ENCODE data around the gene LILRA2. TPM values are rescaled to one million over a fixed set of nuclear protein-coding genes. Genes with fewer than 3 reads are reported as not detected.

The LILRA2 gene
- total RNA-seq, 1 donor from 2014 or later, result not detected

DNA sequence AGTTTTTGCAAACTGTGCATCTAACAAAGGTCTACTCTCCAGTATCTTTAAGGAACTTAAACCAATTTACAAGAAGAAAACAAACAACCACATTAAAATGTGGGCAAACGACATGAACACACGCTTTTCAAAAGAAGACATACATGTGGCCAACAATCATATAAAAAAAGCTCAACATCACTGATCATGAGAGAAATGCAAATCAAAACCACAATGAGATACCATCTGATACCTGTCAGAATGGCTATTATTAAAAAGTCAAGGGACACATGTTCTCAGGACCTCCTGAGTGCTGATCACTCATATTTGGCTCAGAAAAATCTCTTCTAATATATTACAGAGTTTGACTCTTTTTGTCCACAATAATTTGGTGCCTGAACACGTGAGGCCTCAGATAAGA lies 42.5 kb downstream of the LILRA2 start:
- H3K36me3 ChIP-seq, result peaks cover 5% of the 10 kb centered on the region
- no peak overlapping the region for H3K4me3 ChIP-seq
- peaks cover 35% of the 10 kb centered on the region for H3K9me3 ChIP-seq (ENCODE audit: low read depth)
- Mint-ChIP-seq H3K4me1 (no peaks in the 10 kb centered on the region), H3K27me3 (ENCODE audit: insufficient read depth, low read depth) (peaks cover 3% of the 10 kb centered on the region), H3K4me3 (no peak overlapping the region), H3K9me3 (peaks cover 30% of the 10 kb centered on the region), H3K36me3 (no peaks in the 10 kb centered on the region), H3K27ac (no peak overlapping the region)
- no peak overlapping the region for H2AFZ ChIP-seq (replicated peaks)
- H3K4me2 ChIP-seq, result no peak overlapping the region
- H3K4me1 ChIP-seq, result no peaks in the 10 kb centered on the region
- H3F3A ChIP-seq (ENCODE audit: low read depth), result no peaks in the 10 kb centered on the region
- H3K27me3 ChIP-seq, result no peaks in the 10 kb centered on the region
- H4K20me1 ChIP-seq (ENCODE audit: low read depth), result no peaks in the 10 kb centered on the region
- DNase-seq (ENCODE audit: low spot score), result no peak
- TF ChIP-seq, protein P1, sequence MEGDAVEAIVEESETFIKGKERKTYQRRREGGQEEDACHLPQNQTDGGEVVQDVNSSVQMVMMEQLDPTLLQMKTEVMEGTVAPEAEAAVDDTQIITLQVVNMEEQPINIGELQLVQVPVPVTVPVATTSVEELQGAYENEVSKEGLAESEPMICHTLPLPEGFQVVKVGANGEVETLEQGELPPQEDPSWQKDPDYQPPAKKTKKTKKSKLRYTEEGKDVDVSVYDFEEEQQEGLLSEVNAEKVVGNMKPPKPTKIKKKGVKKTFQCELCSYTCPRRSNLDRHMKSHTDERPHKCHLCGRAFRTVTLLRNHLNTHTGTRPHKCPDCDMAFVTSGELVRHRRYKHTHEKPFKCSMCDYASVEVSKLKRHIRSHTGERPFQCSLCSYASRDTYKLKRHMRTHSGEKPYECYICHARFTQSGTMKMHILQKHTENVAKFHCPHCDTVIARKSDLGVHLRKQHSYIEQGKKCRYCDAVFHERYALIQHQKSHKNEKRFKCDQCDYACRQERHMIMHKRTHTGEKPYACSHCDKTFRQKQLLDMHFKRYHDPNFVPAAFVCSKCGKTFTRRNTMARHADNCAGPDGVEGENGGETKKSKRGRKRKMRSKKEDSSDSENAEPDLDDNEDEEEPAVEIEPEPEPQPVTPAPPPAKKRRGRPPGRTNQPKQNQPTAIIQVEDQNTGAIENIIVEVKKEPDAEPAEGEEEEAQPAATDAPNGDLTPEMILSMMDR (IDR thresholded peaks at IDR 0.05), result no peak
- TF ChIP-seq EZH2phosphoT487 (IDR thresholded peaks at IDR 0.05) (no peak), EZH2 (IDR thresholded peaks at IDR 0.05) (no peak)
- no peak overlapping the region for H3K9ac ChIP-seq
- H3K27ac ChIP-seq, result no peak overlapping the region
- no peaks in the 10 kb centered on the region for H3K79me2 ChIP-seq (ENCODE audit: low read depth)

DNA sequence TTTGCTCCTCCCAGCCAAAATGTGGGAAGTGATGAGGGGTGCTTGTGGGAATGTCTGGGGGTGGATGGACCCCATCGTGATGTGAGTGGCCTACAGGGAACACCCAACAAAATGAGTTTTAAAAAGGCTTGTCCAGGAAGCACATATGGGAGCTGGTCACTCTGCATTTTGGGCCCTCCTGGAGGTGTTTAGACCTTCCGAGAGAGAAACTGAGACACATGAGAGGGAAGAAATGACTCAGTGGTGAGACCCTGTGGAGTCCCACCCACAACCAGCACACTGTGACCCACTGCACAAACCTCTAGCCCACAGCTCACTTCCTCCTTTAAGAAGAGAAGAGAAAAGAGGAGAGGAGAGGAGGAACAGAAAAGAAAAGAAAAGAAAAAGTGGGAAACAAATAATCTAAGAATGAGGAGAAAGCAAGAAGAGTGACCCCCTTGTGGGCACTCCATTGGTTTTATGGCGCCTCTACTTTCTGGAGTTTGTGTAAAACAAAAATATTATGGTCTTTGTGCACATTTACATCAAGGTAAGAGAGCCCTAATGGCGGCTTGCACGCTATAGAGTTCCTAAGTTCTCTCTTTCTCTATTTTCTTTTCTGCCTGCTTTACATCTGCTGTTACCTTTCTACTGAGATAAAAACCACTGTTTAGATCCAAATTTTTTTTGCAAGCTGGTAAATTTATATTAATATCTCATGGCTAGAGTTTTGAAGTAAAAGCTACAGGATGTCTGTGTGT lies 43.4 kb downstream of the LILRA2 start:
- Histone ChIP-seq H2AFZ (replicated peaks) (no peak overlapping the region), H3K9me3 (ENCODE audit: low read depth) (peaks cover 35% of the 10 kb centered on the region), H3F3A (ENCODE audit: low read depth) (no peaks in the 10 kb centered on the region), H3K9ac (no peak overlapping the region), H3K4me1 (no peaks in the 10 kb centered on the region), H3K27me3 (no peaks in the 10 kb centered on the region), H3K79me2 (ENCODE audit: low read depth) (no peaks in the 10 kb centered on the region), H3K27ac (no peak overlapping the region), H3K36me3 (peaks cover 5% of the 10 kb centered on the region), H3K4me2 (no peak overlapping the region), H3K4me3 (no peak overlapping the region), H4K20me1 (ENCODE audit: low read depth) (no peaks in the 10 kb centered on the region)
- no peak overlapping the region for H3K4me3 Mint-ChIP-seq
- TF ChIP-seq EZH2 (IDR thresholded peaks at IDR 0.05), result no peak
- TF ChIP-seq EZH2phosphoT487 (IDR thresholded peaks at IDR 0.05), result no peak
- TF ChIP-seq, protein P1 (IDR thresholded peaks at IDR 0.05), result no peak
- DNase-seq (ENCODE audit: low spot score), result no peak
- H3K4me1 Mint-ChIP-seq, result no peaks in the 10 kb centered on the region
- H3K27ac Mint-ChIP-seq, result no peak overlapping the region
- peaks cover 3% of the 10 kb centered on the region for H3K27me3 Mint-ChIP-seq (ENCODE audit: insufficient read depth, low read depth)
- H3K36me3 Mint-ChIP-seq, result no peaks in the 10 kb centered on the region
- H3K9me3 Mint-ChIP-seq, result peaks cover 30% of the 10 kb centered on the region

DNA sequence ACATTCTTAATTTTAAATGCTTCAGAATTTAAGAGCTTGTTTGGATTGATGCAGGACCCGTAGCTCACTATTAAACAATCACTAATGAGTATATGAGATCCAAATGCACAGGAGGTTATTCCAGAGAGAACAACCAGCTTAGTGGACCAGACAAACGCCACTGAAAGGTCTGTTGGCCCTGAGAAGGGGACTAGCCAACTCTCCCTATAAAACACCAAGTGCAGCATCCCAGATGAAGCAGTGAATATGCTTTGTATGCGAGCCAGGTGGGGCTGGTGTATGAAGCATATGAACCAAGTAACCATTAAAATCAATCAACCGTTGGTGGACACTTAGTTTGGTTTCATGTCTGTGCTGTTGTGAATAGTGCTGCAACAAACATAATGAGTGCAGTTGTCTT lies 46.9 kb downstream of the LILRA2 start:
- Mint-ChIP-seq H3K36me3 (no peaks in the 10 kb centered on the region), H3K27ac (no peak overlapping the region), H3K9me3 (peaks cover 18% of the 10 kb centered on the region), H3K27me3 (ENCODE audit: insufficient read depth, low read depth) (peaks cover 2% of the 10 kb centered on the region), H3K4me3 (no peak overlapping the region), H3K4me1 (no peaks in the 10 kb centered on the region)
- H3K9me3 ChIP-seq (ENCODE audit: low read depth), result peaks cover 24% of the 10 kb centered on the region
- H3K79me2 ChIP-seq (ENCODE audit: low read depth), result no peaks in the 10 kb centered on the region
- no peak overlapping the region for H3K4me2 ChIP-seq
- no peaks in the 10 kb centered on the region for H4K20me1 ChIP-seq (ENCODE audit: low read depth)
- no peak for DNase-seq (ENCODE audit: low spot score)
- H3K27me3 ChIP-seq, result no peaks in the 10 kb centered on the region
- no peaks in the 10 kb centered on the region for H3F3A ChIP-seq (ENCODE audit: low read depth)
- H2AFZ ChIP-seq (replicated peaks), result no peak overlapping the region
- TF ChIP-seq, protein P1 (IDR thresholded peaks at IDR 0.05), result no peak
- no peak for TF ChIP-seq EZH2phosphoT487 (IDR thresholded peaks at IDR 0.05)
- TF ChIP-seq EZH2 (IDR thresholded peaks at IDR 0.05), result no peak
- no peaks in the 10 kb centered on the region for H3K4me1 ChIP-seq
- H3K4me3 ChIP-seq, result no peak overlapping the region
- no peak overlapping the region for H3K9ac ChIP-seq
- H3K27ac ChIP-seq, result no peak overlapping the region
- H3K36me3 ChIP-seq, result peaks cover 5% of the 10 kb centered on the region
